ENCODE data around the gene MPZL3.

GRCh38 chr11:118240999-118241763 lies 11.0 kb downstream of the MPZL3 start:
- TF ChIP-seq CTCF (conservative IDR thresholded peaks at IDR 0.05) = no peak
- no peak for TF ChIP-seq EZH2 (IDR thresholded peaks at IDR 0.05; ENCODE audit: low read depth)

Measured in PC-9 (cell line).